Femur (tissue), 1 donor: Measurements from ENCODE around the gene PRAMEF26.
"Not testable (repeated sequence)": the region's sequence is repeated elsewhere in the genome, so short reads cannot be mapped to it uniquely, and the experiment has no call there.

ENCODE experiments used
- DNase-seq: peaks from one replicate; pipeline ENCODE4 v3.0.0-alpha.2; 2017

Gene PRAMEF26

GRCh38 chr1:13155909-13156308 is at the start of gene PRAMEF26:
PRAMEF26 (minus strand) TSS chr1:13156009; CDS start chr1:13153095, 2,914 bp downstream.
- DNase-seq, result not testable (repeated sequence)

GRCh38 chr1:13201309-13201708 is 45.5 kb upstream of the PRAMEF26 start, which contains the start of gene PRAMEF13:
PRAMEF13 (minus strand) TSS chr1:13201409; CDS start chr1:13199589, 1,820 bp downstream.
- not testable (repeated sequence) for DNase-seq

GRCh38 chr1:13171548-13171947 is 15.7 kb upstream of the PRAMEF26 start, which contains the start of gene PRAMEF9:
PRAMEF9 (plus strand) TSS chr1:13171848; CDS start chr1:13175281, 3,433 bp downstream.
- DNase-seq, result not testable (repeated sequence)

GRCh38 chr1:13165531-13165930 is 9.7 kb upstream of the PRAMEF26 start, which contains the start of gene HNRNPCL4:
HNRNPCL4 (minus strand) TSS chr1:13165631; CDS start chr1:13165467, 164 bp downstream.
- not testable (repeated sequence) for DNase-seq

- not testable (repeated sequence) for DNase-seq
Measured at GRCh38 chr1:13116754-13117153, 39.1 kb downstream of the PRAMEF26 start, which contains the start of gene HNRNPCL2. HNRNPCL2 (minus strand) TSS chr1:13116854; CDS start chr1:13116400, 454 bp downstream.
